Measurements from ENCODE around the gene RNF212. TPM values are rescaled to one million over a fixed set of nuclear protein-coding genes. Genes with fewer than 3 reads are reported as not detected.

RNF212 gene
- polyA plus RNA-seq, 2 of the 4 experiments (the other 2 are of a cell fraction) = 3.0 TPM

DNA sequence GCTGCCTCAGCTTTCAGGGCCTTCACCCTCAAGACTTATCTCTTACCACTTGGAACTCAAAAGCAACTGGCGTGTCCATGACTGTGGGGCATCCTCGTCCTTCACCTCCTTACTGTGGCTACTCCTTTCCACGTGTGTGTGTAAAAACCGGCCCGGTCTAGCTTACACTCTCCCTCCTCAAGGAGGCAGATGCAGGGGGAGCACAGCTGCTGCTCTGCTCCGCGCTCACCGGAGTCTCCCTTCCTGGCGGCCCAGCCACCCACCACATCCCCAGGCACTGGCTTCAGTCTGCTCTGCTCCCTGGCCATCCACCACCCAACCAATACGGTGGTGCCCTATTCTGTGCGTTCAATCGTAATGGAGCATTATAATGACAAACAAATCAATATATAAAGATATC, 8.3 kb downstream of the RNF212 start:
- FAIRE-seq = no peak
- ChIA-PET POLR2A (no interaction called here), CTCF (no interaction called here)
- no peak overlapping the region for H3K4me3 ChIP-seq
- 82% methylated on average over 12 of the region's 12 CpGs for WGBS (ENCODE audit: missing lambda C conversion rate)
- H3K4me2 ChIP-seq = no peak overlapping the region
- peaks cover 7% of the 10 kb centered on the region for H3K4me1 ChIP-seq
- ATAC-seq = no peak
- H3K27ac ChIP-seq = no peak overlapping the region
- TF ChIP-seq EP300 (IDR thresholded peaks at IDR 0.05) = no peak
- TF ChIP-seq NR3C1 (IDR thresholded peaks at IDR 0.05) = no peak
- no peak for TF ChIP-seq KDM5A (IDR thresholded peaks at IDR 0.05)
- no peak for TF ChIP-seq GATA3 (IDR thresholded peaks at IDR 0.05; ENCODE audit: borderline replicate concordance)
- TF ChIP-seq ZNF302 (CRISPR knock-in tag; IDR thresholded peaks at IDR 0.05) = no peak
- no peak for TF ChIP-seq HDAC2 (IDR thresholded peaks at IDR 0.05)
- no peak for TF ChIP-seq POLR2AphosphoS2 (conservative IDR thresholded peaks at IDR 0.05; ENCODE audit: low read length)
- TF ChIP-seq CHD4 (IDR thresholded peaks at IDR 0.05; ENCODE audit: borderline replicate concordance) = no peak
- TF ChIP-seq, protein P1, sequence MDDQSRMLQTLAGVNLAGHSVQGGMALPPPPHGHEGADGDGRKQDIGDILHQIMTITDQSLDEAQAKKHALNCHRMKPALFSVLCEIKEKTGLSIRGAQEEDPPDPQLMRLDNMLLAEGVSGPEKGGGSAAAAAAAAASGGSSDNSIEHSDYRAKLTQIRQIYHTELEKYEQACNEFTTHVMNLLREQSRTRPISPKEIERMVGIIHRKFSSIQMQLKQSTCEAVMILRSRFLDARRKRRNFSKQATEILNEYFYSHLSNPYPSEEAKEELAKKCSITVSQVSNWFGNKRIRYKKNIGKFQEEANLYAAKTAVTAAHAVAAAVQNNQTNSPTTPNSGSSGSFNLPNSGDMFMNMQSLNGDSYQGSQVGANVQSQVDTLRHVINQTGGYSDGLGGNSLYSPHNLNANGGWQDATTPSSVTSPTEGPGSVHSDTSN (IDR thresholded peaks at IDR 0.05) = no peak
- TF ChIP-seq MAZ (IDR thresholded peaks at IDR 0.05; ENCODE audit: borderline replicate concordance, low read depth, low read length) = no peak
- no peak for TF ChIP-seq HEYL (CRISPR knock-in tag; IDR thresholded peaks at IDR 0.05)
- TF ChIP-seq, protein P2, sequence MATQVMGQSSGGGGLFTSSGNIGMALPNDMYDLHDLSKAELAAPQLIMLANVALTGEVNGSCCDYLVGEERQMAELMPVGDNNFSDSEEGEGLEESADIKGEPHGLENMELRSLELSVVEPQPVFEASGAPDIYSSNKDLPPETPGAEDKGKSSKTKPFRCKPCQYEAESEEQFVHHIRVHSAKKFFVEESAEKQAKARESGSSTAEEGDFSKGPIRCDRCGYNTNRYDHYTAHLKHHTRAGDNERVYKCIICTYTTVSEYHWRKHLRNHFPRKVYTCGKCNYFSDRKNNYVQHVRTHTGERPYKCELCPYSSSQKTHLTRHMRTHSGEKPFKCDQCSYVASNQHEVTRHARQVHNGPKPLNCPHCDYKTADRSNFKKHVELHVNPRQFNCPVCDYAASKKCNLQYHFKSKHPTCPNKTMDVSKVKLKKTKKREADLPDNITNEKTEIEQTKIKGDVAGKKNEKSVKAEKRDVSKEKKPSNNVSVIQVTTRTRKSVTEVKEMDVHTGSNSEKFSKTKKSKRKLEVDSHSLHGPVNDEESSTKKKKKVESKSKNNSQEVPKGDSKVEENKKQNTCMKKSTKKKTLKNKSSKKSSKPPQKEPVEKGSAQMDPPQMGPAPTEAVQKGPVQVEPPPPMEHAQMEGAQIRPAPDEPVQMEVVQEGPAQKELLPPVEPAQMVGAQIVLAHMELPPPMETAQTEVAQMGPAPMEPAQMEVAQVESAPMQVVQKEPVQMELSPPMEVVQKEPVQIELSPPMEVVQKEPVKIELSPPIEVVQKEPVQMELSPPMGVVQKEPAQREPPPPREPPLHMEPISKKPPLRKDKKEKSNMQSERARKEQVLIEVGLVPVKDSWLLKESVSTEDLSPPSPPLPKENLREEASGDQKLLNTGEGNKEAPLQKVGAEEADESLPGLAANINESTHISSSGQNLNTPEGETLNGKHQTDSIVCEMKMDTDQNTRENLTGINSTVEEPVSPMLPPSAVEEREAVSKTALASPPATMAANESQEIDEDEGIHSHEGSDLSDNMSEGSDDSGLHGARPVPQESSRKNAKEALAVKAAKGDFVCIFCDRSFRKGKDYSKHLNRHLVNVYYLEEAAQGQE (IDR thresholded peaks at IDR 0.05) = no peak
- TF ChIP-seq HOXB5 (CRISPR knock-in tag; IDR thresholded peaks at IDR 0.05) = no peak
- TF ChIP-seq, protein P3, sequence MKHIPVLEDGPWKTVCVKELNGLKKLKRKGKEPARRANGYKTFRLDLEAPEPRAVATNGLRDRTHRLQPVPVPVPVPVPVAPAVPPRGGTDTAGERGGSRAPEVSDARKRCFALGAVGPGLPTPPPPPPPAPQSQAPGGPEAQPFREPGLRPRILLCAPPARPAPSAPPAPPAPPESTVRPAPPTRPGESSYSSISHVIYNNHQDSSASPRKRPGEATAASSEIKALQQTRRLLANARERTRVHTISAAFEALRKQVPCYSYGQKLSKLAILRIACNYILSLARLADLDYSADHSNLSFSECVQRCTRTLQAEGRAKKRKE (CRISPR knock-in tag; IDR thresholded peaks at IDR 0.05; ENCODE audit: low read depth) = no peak
- TF ChIP-seq, protein P4, sequence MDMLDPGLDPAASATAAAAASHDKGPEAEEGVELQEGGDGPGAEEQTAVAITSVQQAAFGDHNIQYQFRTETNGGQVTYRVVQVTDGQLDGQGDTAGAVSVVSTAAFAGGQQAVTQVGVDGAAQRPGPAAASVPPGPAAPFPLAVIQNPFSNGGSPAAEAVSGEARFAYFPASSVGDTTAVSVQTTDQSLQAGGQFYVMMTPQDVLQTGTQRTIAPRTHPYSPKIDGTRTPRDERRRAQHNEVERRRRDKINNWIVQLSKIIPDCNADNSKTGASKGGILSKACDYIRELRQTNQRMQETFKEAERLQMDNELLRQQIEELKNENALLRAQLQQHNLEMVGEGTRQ (IDR thresholded peaks at IDR 0.05) = no peak
- TF ChIP-seq, protein P5, sequence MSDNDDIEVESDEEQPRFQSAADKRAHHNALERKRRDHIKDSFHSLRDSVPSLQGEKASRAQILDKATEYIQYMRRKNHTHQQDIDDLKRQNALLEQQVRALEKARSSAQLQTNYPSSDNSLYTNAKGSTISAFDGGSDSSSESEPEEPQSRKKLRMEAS (IDR thresholded peaks at IDR 0.05) = no peak
- no peaks in the 10 kb centered on the region for H3K9me3 ChIP-seq
- no peak for DNase-seq (ENCODE audit: low read depth in 1 of 2, low spot score in 1 of 2)

DNA sequence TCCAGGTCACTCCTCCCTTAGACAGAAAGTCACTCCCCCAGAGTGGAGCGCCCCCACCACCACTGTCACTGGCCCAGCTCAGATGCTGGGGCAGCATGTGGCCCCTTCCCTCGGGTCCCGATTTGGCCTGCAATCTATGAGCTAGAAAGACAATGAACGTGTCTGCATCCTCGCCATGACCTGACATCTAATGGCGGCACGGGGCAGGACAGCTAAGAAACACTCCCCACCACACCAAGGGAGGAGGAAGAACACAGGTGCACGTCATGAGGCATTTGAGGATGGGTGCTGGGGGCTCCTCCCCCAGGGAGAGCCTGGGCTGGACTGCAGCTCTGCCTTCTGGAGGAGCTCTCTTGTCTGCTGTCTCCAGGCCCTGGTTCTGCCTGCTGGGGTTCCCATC, 8.7 kb downstream of the RNF212 start:
- H3K27ac ChIP-seq = no peak overlapping the region
- H3K4me3 ChIP-seq = no peak overlapping the region
- H3K4me2 ChIP-seq = no peak overlapping the region
- ATAC-seq (no peak), FAIRE-seq (no peak), DNase-seq (ENCODE audit: low read depth in 1 of 2, low spot score in 1 of 2) (no peak)
- ChIA-PET POLR2A (no interaction called here), CTCF (no interaction called here)
- peaks cover 3% of the 10 kb centered on the region for H3K4me1 ChIP-seq
- no peaks in the 10 kb centered on the region for H3K9me3 ChIP-seq
- WGBS (ENCODE audit: missing lambda C conversion rate) = 96% methylated on average over 5 of the region's 8 CpGs
- TF ChIP-seq, protein P6, sequence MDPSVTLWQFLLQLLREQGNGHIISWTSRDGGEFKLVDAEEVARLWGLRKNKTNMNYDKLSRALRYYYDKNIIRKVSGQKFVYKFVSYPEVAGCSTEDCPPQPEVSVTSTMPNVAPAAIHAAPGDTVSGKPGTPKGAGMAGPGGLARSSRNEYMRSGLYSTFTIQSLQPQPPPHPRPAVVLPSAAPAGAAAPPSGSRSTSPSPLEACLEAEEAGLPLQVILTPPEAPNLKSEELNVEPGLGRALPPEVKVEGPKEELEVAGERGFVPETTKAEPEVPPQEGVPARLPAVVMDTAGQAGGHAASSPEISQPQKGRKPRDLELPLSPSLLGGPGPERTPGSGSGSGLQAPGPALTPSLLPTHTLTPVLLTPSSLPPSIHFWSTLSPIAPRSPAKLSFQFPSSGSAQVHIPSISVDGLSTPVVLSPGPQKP (IDR thresholded peaks at IDR 0.05; ENCODE audit: low read depth, low read length) = no peak
- TF ChIP-seq HEYL (CRISPR knock-in tag; IDR thresholded peaks at IDR 0.05) = no peak
- no peak for TF ChIP-seq ZNF302 (CRISPR knock-in tag; IDR thresholded peaks at IDR 0.05)
- TF ChIP-seq, protein P1 (IDR thresholded peaks at IDR 0.05) = no peak
- TF ChIP-seq, protein P2 (IDR thresholded peaks at IDR 0.05) = no peak
- no peak for TF ChIP-seq RCOR1 (IDR thresholded peaks at IDR 0.05; ENCODE audit: low read depth, low read length)
- no peak for TF ChIP-seq NR3C1 (IDR thresholded peaks at IDR 0.05)
- TF ChIP-seq, protein P4 (IDR thresholded peaks at IDR 0.05) = no peak
- TF ChIP-seq KDM1A (IDR thresholded peaks at IDR 0.05; ENCODE audit: low read depth) = no peak
- TF ChIP-seq, protein P7, sequence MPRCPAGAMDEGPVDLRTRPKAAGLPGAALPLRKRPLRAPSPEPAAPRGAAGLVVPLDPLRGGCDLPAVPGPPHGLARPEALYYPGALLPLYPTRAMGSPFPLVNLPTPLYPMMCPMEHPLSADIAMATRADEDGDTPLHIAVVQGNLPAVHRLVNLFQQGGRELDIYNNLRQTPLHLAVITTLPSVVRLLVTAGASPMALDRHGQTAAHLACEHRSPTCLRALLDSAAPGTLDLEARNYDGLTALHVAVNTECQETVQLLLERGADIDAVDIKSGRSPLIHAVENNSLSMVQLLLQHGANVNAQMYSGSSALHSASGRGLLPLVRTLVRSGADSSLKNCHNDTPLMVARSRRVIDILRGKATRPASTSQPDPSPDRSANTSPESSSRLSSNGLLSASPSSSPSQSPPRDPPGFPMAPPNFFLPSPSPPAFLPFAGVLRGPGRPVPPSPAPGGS (IDR thresholded peaks at IDR 0.05) = no peak
- TF ChIP-seq EHMT2 (IDR thresholded peaks at IDR 0.05; ENCODE audit: low read depth) = no peak
